Central memory CD4-positive, alpha-beta T cell (primary cell): ENCODE results near the gene ITGA7.
"Not testable (repeated sequence)": the region's sequence is repeated elsewhere in the genome, so short reads cannot be mapped to it uniquely, and the experiment has no call there.

Experiments
- DNase-seq: peaks from one replicate; pipeline ENCODE4 v3.0.0; 2022

Gene ITGA7

GRCh38 chr12:55676707-55677106 lies 31.0 kb downstream of the ITGA7 start:
- DNase-seq: no peak

- DNase-seq: no peak
Measured at GRCh38 chr12:55675666-55676065, 32.0 kb downstream of the ITGA7 start.

- DNase-seq: no peak
Measured at GRCh38 chr12:55673638-55674037, 34.1 kb downstream of the ITGA7 start.

- DNase-seq: no peak
Measured at GRCh38 chr12:55671746-55672145, 36.0 kb downstream of the ITGA7 start.

GRCh38 chr12:55670276-55670675 lies 37.4 kb downstream of the ITGA7 start:
- no peak for DNase-seq

GRCh38 chr12:55666508-55666907 lies 41.2 kb downstream of the ITGA7 start:
- no peak for DNase-seq

- DNase-seq: no peak
Measured at GRCh38 chr12:55664826-55665225, 42.9 kb downstream of the ITGA7 start.

- DNase-seq: no peak
Measured at GRCh38 chr12:55663391-55663790, 44.3 kb downstream of the ITGA7 start.

- DNase-seq: no peak
Measured at GRCh38 chr12:55659486-55660385, 48.0 kb downstream of the ITGA7 start.

- no peak for DNase-seq
Measured at GRCh38 chr12:55658635-55659391, 48.9 kb downstream of the ITGA7 start.

GRCh38 chr12:55658212-55658611 lies 49.5 kb downstream of the ITGA7 start:
- DNase-seq: no peak

- no peak for DNase-seq
Measured at GRCh38 chr12:55657212-55657611, 50.5 kb downstream of the ITGA7 start.

GRCh38 chr12:55654511-55655214 lies 53.0 kb downstream of the ITGA7 start:
- no peak for DNase-seq

- no peak for DNase-seq
Measured at GRCh38 chr12:55653031-55653430, 54.7 kb downstream of the ITGA7 start.

GRCh38 chr12:55652352-55652751 lies 55.4 kb downstream of the ITGA7 start:
- DNase-seq: no peak

- no peak for DNase-seq
Measured at GRCh38 chr12:55651299-55651683, 56.4 kb downstream of the ITGA7 start.

- DNase-seq: not testable (repeated sequence)
Measured at GRCh38 chr12:55650620-55651298, 56.9 kb downstream of the ITGA7 start.

- no peak for DNase-seq
Measured at GRCh38 chr12:55647027-55647426, 60.7 kb downstream of the ITGA7 start.

GRCh38 chr12:55644591-55644990 lies 63.1 kb downstream of the ITGA7 start:
- no peak for DNase-seq

- DNase-seq: no peak
Measured at GRCh38 chr12:55642669-55643068, 65.0 kb downstream of the ITGA7 start.

- DNase-seq: no peak
Measured at GRCh38 chr12:55642267-55642666, 65.4 kb downstream of the ITGA7 start.

- no peak for DNase-seq
Measured at GRCh38 chr12:55641595-55641994, 66.1 kb downstream of the ITGA7 start.

GRCh38 chr12:55637467-55637866 lies 70.2 kb downstream of the ITGA7 start:
- DNase-seq: peak; percentile 61
